DMS79 treated with DMSO at 0.1 percent for 48 hours (cell line): Measurements from ENCODE around the gene RNU2-1.
"Not testable (repeated sequence)": the region's sequence is repeated elsewhere in the genome, so short reads cannot be mapped to it uniquely, and the experiment has no call there.

Experiments
- DNase-seq: peaks from one replicate; lab custom pipeline; 2025; lab: John Stamatoyannopoulos, UW

RNU2-1 gene

GRCh38 chr17:43216369-43216761 lies 17.4 kb downstream of the RNU2-1 start:
- DNase-seq = no peak

- DNase-seq = no peak
Measured at GRCh38 chr17:43215341-43215740, 18.4 kb downstream of the RNU2-1 start.

- no peak for DNase-seq
Measured at GRCh38 chr17:43213545-43213944, 20.2 kb downstream of the RNU2-1 start.

- no peak for DNase-seq
Measured at GRCh38 chr17:43212641-43213490, 20.9 kb downstream of the RNU2-1 start.

GRCh38 chr17:43211480-43212402 lies 22.0 kb downstream of the RNU2-1 start, which contains the start of gene TMEM106A:
Gene TMEM106A (plus strand): TSS chr17:43211875. CDS start chr17:43213042, 1,167 bp downstream.
- no peak for DNase-seq

GRCh38 chr17:43211123-43211479 lies 22.7 kb downstream of the RNU2-1 start:
- no peak for DNase-seq

- no peak for DNase-seq
Measured at GRCh38 chr17:43210576-43210975, 23.2 kb downstream of the RNU2-1 start.

GRCh38 chr17:43203013-43203412 lies 30.8 kb downstream of the RNU2-1 start:
- DNase-seq = not testable (repeated sequence)

GRCh38 chr17:43200127-43200526 lies 33.6 kb downstream of the RNU2-1 start:
- DNase-seq = no peak

- DNase-seq = no peak
Measured at GRCh38 chr17:43199633-43200032, 34.1 kb downstream of the RNU2-1 start.

GRCh38 chr17:43193251-43193650 lies 40.5 kb downstream of the RNU2-1 start:
- no peak for DNase-seq

GRCh38 chr17:43186656-43187055 lies 47.1 kb downstream of the RNU2-1 start:
- not testable (repeated sequence) for DNase-seq

GRCh38 chr17:43183921-43184320 lies 49.9 kb downstream of the RNU2-1 start:
- DNase-seq = no peak
